ENCODE measurements around the gene WNK2. TPM values are rescaled to one million over a fixed set of nuclear protein-coding genes. Genes with fewer than 3 reads are reported as not detected.

Gene WNK2
- total and polyA plus RNA-seq, 2 of the 4 experiments (the other 2 are of a cell fraction), result not detected

DNA sequence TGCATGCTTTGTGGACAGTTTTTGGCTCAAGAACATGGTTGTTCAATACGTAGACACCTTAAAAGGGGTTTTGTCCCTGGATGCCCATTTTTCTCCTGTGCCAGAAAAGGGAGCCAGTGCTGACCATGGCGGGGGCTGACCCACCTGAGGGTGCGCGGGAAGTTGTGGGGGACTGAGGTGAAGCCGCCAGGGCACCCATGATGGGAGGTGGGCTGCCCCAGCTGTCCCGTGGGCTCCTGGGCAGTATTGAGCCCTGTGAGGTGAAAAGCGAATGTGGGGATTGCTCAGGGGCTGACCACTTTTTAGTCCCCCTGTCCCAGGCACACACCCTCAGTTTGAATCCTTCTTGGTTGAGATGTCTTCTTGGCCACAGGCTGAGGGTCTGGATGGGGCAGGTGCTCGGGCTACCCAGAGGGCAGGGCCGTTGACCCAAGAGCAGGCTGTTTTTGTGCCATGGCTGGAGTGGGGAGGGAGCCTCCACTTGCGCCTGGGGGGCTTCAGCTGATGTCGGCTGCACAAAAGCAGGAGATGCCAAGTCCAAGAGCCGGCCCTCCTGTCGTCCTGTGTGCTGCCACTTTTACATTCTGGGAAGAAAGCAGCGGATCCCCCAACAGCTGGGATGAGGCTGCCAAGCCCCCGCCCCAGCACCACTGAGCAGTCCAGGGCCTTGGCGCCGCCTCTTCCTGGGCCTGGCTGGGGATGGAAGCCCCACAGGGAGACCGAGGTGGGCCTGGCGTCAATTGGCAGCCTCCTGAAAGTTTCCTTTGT is 120.1 kb downstream of the WNK2 start (continued):
- TF ChIP-seq MXI1 (IDR thresholded peaks at IDR 0.05; ENCODE audit: borderline replicate concordance, low read depth, low read length), result no peak

DNA sequence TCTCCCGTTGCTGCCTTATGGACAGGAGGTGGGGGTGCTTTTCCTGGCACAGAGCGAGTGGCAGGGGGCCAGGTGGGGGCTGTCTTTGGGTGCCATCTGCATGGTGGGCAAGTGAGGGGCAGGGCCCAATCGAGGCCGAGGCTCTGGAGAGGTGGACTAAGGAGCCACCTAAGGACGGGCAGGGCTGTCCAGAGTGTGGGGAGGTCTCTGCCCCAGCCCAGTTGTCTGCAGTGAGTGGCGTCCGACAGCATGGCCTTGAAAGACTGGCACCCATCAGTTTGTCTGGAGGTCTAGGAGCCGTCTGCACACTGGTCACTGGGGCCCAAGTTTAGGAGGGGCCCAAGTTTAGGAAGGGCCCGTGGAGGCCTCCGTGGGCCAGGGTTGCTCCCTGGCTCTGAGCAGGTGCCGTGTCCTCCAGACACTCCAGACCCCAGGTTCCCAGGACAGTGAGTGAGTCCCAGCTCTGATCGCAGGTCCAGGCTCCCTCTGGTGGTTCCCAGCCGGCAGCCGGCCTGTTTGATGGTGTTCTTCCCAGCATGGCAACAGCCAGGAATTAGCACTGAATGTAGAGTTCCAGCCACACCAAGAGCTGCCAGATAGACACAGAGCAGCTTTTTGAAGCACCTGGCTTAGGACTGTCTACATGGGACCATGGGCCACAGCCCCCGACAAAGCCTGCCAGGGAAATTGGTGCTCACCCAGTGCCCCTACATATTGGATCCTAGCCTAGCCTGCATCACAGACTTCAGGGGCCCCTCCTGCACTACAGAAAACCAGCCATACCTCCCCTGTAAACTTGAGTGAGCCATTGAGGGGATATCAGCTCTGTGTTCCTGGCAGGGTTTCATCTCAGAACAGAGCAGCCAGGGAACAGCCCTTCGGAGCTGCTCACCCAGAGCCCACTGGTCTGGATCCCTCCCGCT is 120.9 kb downstream of the WNK2 start:
- no peak overlapping the region for H3K4me3 ChIP-seq (ENCODE audit: insufficient read depth, low read depth, low read length)
- no peak overlapping the region for H3K23ac ChIP-seq (ENCODE audit: low read depth, low read length)
- no TSS peak for BruUV-seq (replicated peaks)
- POLR2A ChIA-PET (ENCODE audit: unreplicated experiment), result no interaction called here
- no peak overlapping the region for H4K91ac ChIP-seq (ENCODE audit: insufficient read depth, low read depth, low read length)
- H3K27me3 ChIP-seq (ENCODE audit: control insufficient read depth, insufficient read depth, low read length), result peaks cover 6% of the 10 kb centered on the region; the same call in 1 of the 2 replicates
- no peak overlapping the region for H3K4ac ChIP-seq (ENCODE audit: low read depth, low read length)
- H4K8ac ChIP-seq (ENCODE audit: low read depth in 2 of 2, low read length in 2 of 2), result no peak overlapping the region
- H2AK9ac ChIP-seq (replicated peaks; ENCODE audit: low read depth, low read length, poor library complexity), result peak overlapping the region; percentile 28
- ATAC-seq (ENCODE audit: low read depth) (peak; percentile 90), DNase-seq (peak; percentile 41)
- H3K36me3 ChIP-seq (ENCODE audit: control insufficient read depth, insufficient read depth, low read length), result no peaks in the 10 kb centered on the region
- no peak overlapping the region for H2AK5ac ChIP-seq (ENCODE audit: low read depth, low read length)
- no peaks in the 10 kb centered on the region for H4K20me1 ChIP-seq (ENCODE audit: insufficient read depth, low read length)
- no peaks in the 10 kb centered on the region for H3K79me1 ChIP-seq (ENCODE audit: low read depth in 1 of 2, low read length in 2 of 2)
- intact Hi-C loops (cut with micrococcal nuclease) (loop anchor here (1.0 kb wide), 3 partner anchors 196 to 348 kb away; no protein-coding TSS in a partner anchor), in situ Hi-C loops (cut with MboI; ENCODE audit: low sequenced_read_pairs) (loop anchor here (5.0 to 25.0 kb wide), 3 partner anchors 107 to 293 kb away; no protein-coding TSS in a partner anchor), dilution Hi-C loops (cut with HindIII; ENCODE audit: low sequenced_read_pairs, unreplicated experiment) (no loop called here)
- H3K56ac ChIP-seq (ENCODE audit: extremely low read depth, insufficient read depth, low read length), result no peak overlapping the region
- no peak overlapping the region for H3K4me2 ChIP-seq (ENCODE audit: low read depth, low read length)
- H3K18ac ChIP-seq (ENCODE audit: low read depth, low read length), result no peak overlapping the region
- H3K9me1 ChIP-seq (ENCODE audit: insufficient read depth, low read length), result no peaks in the 10 kb centered on the region
- WGBS, 2 experiments (ENCODE audit: extremely low coverage in 2 of 2, insufficient read length in 1 of 2), result 47% methylated on average over 8 of the region's 17 CpGs; no CpG with 5 or more reads in 1 of the 2 experiments
- H2AFZ ChIP-seq (replicated peaks; ENCODE audit: low read length, poor library complexity), result peak overlapping the region; percentile 53
- no peaks in the 10 kb centered on the region for H3K4me1 ChIP-seq (ENCODE audit: control insufficient read depth, insufficient read depth, low read length)
- H4K5ac ChIP-seq (ENCODE audit: low read depth, low read length), result no peak overlapping the region
- no peak overlapping the region for H3K14ac ChIP-seq (replicated peaks; ENCODE audit: low read depth, low read length)
- H2BK5ac ChIP-seq (ENCODE audit: low read depth, low read length, poor library complexity, severe bottlenecking), result no peak overlapping the region
- CTCF ChIA-PET, result interaction anchor here (0.7 to 1.5 kb wide), 6 partner anchors 11 to 199 kb away, joined by 3 to 4 read pairs (median 3); no protein-coding TSS in a partner anchor
- H2BK20ac ChIP-seq (ENCODE audit: low read depth, low read length), result no peak overlapping the region
- no peaks in the 10 kb centered on the region for H3K9me3 ChIP-seq (ENCODE audit: control insufficient read depth, insufficient read depth, low read length)
- no peak overlapping the region for H2BK120ac ChIP-seq (ENCODE audit: low read depth, low read length)
- no peak overlapping the region for H2BK15ac ChIP-seq (ENCODE audit: low read depth, low read length)
- no peak overlapping the region for H3K27ac ChIP-seq (ENCODE audit: insufficient read depth, low read length)
- H3K9ac ChIP-seq (ENCODE audit: low read depth, low read length), result no peak overlapping the region
- no peak for TF ChIP-seq NFE2L2 (IDR thresholded peaks at IDR 0.05; ENCODE audit: low read depth, low read length)
- TF ChIP-seq, protein P1, sequence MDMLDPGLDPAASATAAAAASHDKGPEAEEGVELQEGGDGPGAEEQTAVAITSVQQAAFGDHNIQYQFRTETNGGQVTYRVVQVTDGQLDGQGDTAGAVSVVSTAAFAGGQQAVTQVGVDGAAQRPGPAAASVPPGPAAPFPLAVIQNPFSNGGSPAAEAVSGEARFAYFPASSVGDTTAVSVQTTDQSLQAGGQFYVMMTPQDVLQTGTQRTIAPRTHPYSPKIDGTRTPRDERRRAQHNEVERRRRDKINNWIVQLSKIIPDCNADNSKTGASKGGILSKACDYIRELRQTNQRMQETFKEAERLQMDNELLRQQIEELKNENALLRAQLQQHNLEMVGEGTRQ (IDR thresholded peaks at IDR 0.05; ENCODE audit: low read depth, low read length), result no peak
- TF ChIP-seq FOS (IDR thresholded peaks at IDR 0.05; ENCODE audit: low read depth, low read length), result no peak
- TF ChIP-seq POLR2A (IDR thresholded peaks at IDR 0.05; ENCODE audit: low read depth, low read length), result no peak
- TF ChIP-seq MXI1 (IDR thresholded peaks at IDR 0.05; ENCODE audit: borderline replicate concordance, low read depth, low read length), result no peak
- TF ChIP-seq, protein P2, sequence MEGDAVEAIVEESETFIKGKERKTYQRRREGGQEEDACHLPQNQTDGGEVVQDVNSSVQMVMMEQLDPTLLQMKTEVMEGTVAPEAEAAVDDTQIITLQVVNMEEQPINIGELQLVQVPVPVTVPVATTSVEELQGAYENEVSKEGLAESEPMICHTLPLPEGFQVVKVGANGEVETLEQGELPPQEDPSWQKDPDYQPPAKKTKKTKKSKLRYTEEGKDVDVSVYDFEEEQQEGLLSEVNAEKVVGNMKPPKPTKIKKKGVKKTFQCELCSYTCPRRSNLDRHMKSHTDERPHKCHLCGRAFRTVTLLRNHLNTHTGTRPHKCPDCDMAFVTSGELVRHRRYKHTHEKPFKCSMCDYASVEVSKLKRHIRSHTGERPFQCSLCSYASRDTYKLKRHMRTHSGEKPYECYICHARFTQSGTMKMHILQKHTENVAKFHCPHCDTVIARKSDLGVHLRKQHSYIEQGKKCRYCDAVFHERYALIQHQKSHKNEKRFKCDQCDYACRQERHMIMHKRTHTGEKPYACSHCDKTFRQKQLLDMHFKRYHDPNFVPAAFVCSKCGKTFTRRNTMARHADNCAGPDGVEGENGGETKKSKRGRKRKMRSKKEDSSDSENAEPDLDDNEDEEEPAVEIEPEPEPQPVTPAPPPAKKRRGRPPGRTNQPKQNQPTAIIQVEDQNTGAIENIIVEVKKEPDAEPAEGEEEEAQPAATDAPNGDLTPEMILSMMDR (conservative IDR thresholded peaks at IDR 0.05; ENCODE audit: low read depth, low read length), result peak; percentile 70
- no peak for TF ChIP-seq RFX5 (IDR thresholded peaks at IDR 0.05; ENCODE audit: low read depth, low read length)
- TF ChIP-seq, protein P3, sequence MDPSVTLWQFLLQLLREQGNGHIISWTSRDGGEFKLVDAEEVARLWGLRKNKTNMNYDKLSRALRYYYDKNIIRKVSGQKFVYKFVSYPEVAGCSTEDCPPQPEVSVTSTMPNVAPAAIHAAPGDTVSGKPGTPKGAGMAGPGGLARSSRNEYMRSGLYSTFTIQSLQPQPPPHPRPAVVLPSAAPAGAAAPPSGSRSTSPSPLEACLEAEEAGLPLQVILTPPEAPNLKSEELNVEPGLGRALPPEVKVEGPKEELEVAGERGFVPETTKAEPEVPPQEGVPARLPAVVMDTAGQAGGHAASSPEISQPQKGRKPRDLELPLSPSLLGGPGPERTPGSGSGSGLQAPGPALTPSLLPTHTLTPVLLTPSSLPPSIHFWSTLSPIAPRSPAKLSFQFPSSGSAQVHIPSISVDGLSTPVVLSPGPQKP (IDR thresholded peaks at IDR 0.05; ENCODE audit: borderline replicate concordance, low read depth, low read length), result no peak
- no peak for TF ChIP-seq CHD1 (IDR thresholded peaks at IDR 0.05; ENCODE audit: low read depth, low read length)

Measured in IMR-90 (cell line).